Osteoblast (primary cell): ENCODE measurements around the gene DHX58. TPM values are rescaled to one million over a fixed set of nuclear protein-coding genes. Genes with fewer than 3 reads are reported as not detected.

Experiments
- DNase-seq: peaks from one replicate; pipeline ENCODE4 v3.0.0; 2011; ENCODE audit warnings: low spot score, mixed read lengths; ENCODE audit not compliant: insufficient read length; ENCODE audit errors: missing footprints
- H2AFZ ChIP-seq: 2 replicates; pipeline ENCODE4 v1.6.0; 2011; ENCODE audit warnings: mild to moderate bottlenecking, low read length
- H3K27ac ChIP-seq: 2 replicates; pipeline ENCODE4 v1.5.1; 2011; ENCODE audit warnings: mild to moderate bottlenecking, low read depth, low read length, moderate library complexity
- H3K27me3 ChIP-seq: 2 replicates; pipeline ENCODE4 v1.6.0; 2012; ENCODE audit warnings: mild to moderate bottlenecking, control low read depth, inconsistent platforms, low read length, moderate library complexity; ENCODE audit not compliant: insufficient read depth
- H3K36me3 ChIP-seq: 2 replicates; pipeline ENCODE4 v1.5.1; 2011; ENCODE audit warnings: mild to moderate bottlenecking, low read length, control low read depth, moderate library complexity; ENCODE audit not compliant: insufficient read depth
- H3K4me1 ChIP-seq: 2 replicates; pipeline ENCODE4 v1.5.1; 2011; ENCODE audit warnings: mild to moderate bottlenecking, low read length, control low read depth, moderate library complexity; ENCODE audit not compliant: insufficient read depth
- H3K4me2 ChIP-seq: 2 replicates; pipeline ENCODE4 v1.6.0; 2011; ENCODE audit warnings: mild to moderate bottlenecking, low read length; ENCODE audit not compliant: insufficient read depth
- H3K4me3 ChIP-seq: fragments of 200-600 bp; sonication (generic); 3 replicates; pipeline ENCODE4 v1.5.1; 2012; ENCODE audit warnings: mild to moderate bottlenecking, low read length, inconsistent platforms; ENCODE audit not compliant: insufficient read depth
- H3K79me2 ChIP-seq: 2 replicates; pipeline ENCODE4 v1.6.0; 2012; ENCODE audit warnings: mild to moderate bottlenecking, low read length, control low read depth, inconsistent platforms; ENCODE audit not compliant: insufficient read depth
- H3K9me3 ChIP-seq: 2 replicates; pipeline ENCODE4 v1.5.1; 2011; ENCODE audit warnings: low read depth, low read length, control low read depth
- H4K20me1 ChIP-seq: 2 replicates; pipeline ENCODE4 v1.6.0; 2012; ENCODE audit warnings: mild to moderate bottlenecking, low read length, control low read depth; ENCODE audit not compliant: insufficient read depth
- total RNA-seq: library from RNA; depleted of rRNA; stranded (reverse); fragments of >200 nt; gene quantifications from 2 replicates; pipeline ENCODE4 v1.2.3, GENCODE V29; 2012
- TF ChIP-seq, protein P1 (sequence below): IDR thresholded peaks from 2 replicates; pipeline ENCODE4 v1.5.1; 2011; ENCODE audit warnings: mild to moderate bottlenecking, low read depth, low read length, moderate library complexity; ENCODE audit errors: extremely low read depth

Gene DHX58
- total RNA-seq, 1 donor, result 18.5 TPM

DNA sequence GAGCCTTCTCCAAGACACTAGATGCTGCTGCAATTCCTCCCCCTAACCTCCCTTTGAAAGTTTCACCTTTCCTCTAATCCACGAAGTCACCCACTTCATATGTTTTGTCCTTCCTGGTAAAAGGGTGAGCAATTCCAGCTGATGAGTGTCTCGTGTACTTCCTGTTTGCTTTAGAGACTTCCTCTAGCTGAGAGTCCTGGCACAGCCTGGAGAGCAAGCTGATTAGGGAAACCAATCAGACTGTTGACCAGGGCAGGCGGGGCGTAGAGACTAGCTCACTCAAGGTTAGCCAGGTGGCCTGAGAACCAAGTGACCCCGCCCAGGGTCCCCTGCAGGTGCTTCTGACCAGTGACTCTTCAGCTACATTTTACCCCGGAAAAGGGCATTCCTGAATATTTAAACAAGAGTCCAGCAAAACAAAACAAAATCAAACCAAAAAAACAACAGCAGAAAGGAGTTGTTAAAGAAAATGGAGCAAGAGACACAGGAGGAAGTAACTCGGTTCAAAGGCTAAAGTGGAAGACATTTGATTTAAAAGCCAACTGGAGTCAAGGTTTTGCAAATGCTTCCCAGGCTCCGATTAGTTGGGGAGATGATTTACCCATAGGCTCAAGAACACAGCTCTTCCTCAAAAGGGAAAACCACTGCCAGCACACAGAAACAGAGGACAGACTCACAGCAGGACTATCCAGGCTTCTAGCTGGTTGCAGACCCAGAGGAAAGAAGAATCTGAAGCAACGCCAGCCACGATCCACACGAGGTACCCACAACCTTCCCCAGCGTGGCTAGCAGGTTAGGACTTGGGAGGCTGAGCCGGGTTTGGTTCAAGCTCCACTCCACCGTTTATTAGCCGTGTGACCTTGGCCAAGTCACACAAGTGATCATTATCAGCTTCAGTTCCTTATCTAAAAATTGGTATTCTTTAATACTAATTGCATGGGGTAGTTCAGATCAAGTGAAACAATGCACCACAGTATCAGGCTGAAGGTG, 23.4 kb upstream of the DHX58 start:
- TF ChIP-seq, protein P1, sequence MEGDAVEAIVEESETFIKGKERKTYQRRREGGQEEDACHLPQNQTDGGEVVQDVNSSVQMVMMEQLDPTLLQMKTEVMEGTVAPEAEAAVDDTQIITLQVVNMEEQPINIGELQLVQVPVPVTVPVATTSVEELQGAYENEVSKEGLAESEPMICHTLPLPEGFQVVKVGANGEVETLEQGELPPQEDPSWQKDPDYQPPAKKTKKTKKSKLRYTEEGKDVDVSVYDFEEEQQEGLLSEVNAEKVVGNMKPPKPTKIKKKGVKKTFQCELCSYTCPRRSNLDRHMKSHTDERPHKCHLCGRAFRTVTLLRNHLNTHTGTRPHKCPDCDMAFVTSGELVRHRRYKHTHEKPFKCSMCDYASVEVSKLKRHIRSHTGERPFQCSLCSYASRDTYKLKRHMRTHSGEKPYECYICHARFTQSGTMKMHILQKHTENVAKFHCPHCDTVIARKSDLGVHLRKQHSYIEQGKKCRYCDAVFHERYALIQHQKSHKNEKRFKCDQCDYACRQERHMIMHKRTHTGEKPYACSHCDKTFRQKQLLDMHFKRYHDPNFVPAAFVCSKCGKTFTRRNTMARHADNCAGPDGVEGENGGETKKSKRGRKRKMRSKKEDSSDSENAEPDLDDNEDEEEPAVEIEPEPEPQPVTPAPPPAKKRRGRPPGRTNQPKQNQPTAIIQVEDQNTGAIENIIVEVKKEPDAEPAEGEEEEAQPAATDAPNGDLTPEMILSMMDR, result no peak
- Histone ChIP-seq H3K4me1 (peaks cover 38% of the 10 kb centered on the region), H3K4me3 (no peak overlapping the region), H2AFZ (no peak overlapping the region), H3K27me3 (no peaks in the 10 kb centered on the region), H3K79me2 (peaks cover 97% of the 10 kb centered on the region), H3K27ac (peak overlapping the region; percentile 24), H3K36me3 (peaks cover 11% of the 10 kb centered on the region), H4K20me1 (peaks cover 69% of the 10 kb centered on the region), H3K4me2 (peak overlapping the region; percentile 9), H3K9me3 (no peaks in the 10 kb centered on the region)
- peak; percentile 90 for DNase-seq

DNA sequence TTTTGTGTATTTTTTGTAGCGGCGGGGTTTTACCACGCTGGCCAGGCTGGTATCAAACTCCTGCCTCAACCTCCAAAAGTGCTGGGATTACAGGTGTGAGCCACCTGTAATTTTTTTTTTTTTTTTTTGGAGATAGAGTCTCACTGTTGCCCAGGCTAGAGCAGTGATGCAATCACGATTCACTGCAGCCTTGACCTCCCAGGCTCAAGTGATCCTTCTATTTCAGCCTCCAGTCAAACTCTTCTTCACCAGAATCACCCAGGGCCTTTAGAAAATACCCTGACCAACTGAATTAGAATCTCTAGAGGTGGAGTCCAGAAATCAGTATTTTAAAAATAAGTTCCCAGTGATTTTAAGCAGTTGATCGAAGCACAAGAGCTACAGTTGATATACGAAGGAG, 22.6 kb upstream of the DHX58 start:
- Histone ChIP-seq H3K27ac (peak overlapping the region; percentile 24), H3K4me3 (no peak overlapping the region), H3K9me3 (no peaks in the 10 kb centered on the region), H3K36me3 (peaks cover 15% of the 10 kb centered on the region), H3K4me2 (no peak overlapping the region), H3K27me3 (no peaks in the 10 kb centered on the region), H2AFZ (no peak overlapping the region), H4K20me1 (peaks cover 75% of the 10 kb centered on the region), H3K4me1 (peaks cover 38% of the 10 kb centered on the region), H3K79me2 (peaks cover 98% of the 10 kb centered on the region)
- no peak for DNase-seq
- TF ChIP-seq, protein P1, result no peak

DNA sequence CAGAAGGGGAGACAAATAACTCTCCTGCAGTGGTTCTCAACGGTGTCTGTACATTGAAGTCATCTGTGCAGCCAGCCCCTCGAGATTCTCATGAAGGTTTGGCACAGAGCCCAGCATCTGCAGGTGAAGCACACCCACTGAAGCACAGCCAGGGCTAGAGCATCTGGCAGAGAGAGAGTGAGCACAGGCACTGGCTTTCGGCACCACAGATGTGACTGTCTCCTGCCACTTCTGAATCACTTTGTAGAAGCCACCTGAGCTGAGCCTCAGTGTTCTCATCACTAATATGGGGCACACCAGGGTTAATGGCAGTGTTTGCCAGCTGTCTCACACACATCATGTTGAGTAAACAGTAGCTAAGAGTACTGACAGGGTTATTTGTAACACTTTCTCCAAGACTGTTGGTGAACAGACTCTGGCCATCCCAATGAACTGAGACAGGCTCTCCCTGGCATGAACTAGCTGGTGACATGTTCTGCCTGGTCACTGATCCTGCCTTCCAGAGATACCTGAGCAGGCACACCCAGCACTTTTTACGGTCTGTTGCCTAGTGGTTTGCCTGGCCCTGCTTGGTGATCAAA, 21.0 kb upstream of the DHX58 start:
- Histone ChIP-seq H3K4me3 (no peak overlapping the region), H3K4me1 (peaks cover 38% of the 10 kb centered on the region), H3K9me3 (no peaks in the 10 kb centered on the region), H3K79me2 (peaks cover 98% of the 10 kb centered on the region), H3K27me3 (no peaks in the 10 kb centered on the region), H4K20me1 (peaks cover 71% of the 10 kb centered on the region), H3K4me2 (peak overlapping the region; percentile 76), H2AFZ (no peak overlapping the region), H3K36me3 (peaks cover 31% of the 10 kb centered on the region), H3K27ac (peak overlapping the region; percentile 77)
- peak; percentile 77 for DNase-seq
- TF ChIP-seq, protein P1, result no peak

DNA sequence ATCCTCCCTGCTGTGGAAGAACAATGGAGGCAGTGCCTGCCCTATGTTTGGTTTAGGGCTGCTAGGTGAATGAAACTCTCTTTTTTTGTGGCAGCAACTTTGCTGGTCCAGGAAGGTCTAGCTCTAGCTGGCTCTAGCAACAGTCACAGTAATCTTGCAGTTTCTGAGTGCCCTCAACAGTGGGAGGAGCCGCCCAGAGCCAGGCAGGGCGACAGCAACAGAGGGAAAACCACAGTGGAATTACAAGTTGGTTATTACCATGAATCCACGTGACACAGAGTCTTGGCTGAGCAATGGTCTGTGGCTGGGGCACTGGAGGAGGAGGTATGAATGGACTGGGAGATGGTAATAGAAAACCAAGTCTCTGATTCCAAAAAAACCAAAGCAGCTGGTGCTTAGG, 20.4 kb upstream of the DHX58 start:
- Histone ChIP-seq H3K79me2 (peaks cover 96% of the 10 kb centered on the region), H3K36me3 (peaks cover 36% of the 10 kb centered on the region), H3K27ac (peak overlapping the region; percentile 77), H4K20me1 (peaks cover 65% of the 10 kb centered on the region), H3K4me2 (peak overlapping the region; percentile 76), H3K4me1 (peaks cover 38% of the 10 kb centered on the region), H3K4me3 (peak overlapping the region; percentile 21), H2AFZ (no peak overlapping the region), H3K27me3 (no peaks in the 10 kb centered on the region), H3K9me3 (no peaks in the 10 kb centered on the region)
- TF ChIP-seq, protein P1, result no peak
- DNase-seq, result peak; percentile 96
